MM.1S (cell line): ENCODE data around the gene PDYN.

Experiments used
- DNase-seq: peaks from one replicate; pipeline ENCODE4 v3.0.0-alpha.2; 2015
- H2AFZ ChIP-seq: fragments of 300-600 bp; sonication (generic); 2 replicates; pipeline ENCODE4 v1.6.0; 2016; ENCODE audit warnings: antibody characterized with exemption, low read length
- H3F3A ChIP-seq: fragments of 300-600 bp; sonication (generic); 2 replicates; pipeline ENCODE4 v1.6.1; 2016; ENCODE audit warnings: mild to moderate bottlenecking, antibody characterized with exemption, low read length, moderate library complexity, mixed read lengths; ENCODE audit not compliant: insufficient read depth
- H3K27ac ChIP-seq: fragments of 300-600 bp; sonication (generic); 2 replicates; pipeline ENCODE4 v1.5.1; 2016; ENCODE audit warnings: mild to moderate bottlenecking, low read length
- H3K27me3 ChIP-seq: fragments of 300-600 bp; sonication (generic); replicated peaks from 2 replicates; pipeline ENCODE4 v1.6.0; 2016; ENCODE audit warnings: low read length; ENCODE audit not compliant: insufficient read depth
- H3K36me3 ChIP-seq: fragments of 300-600 bp; sonication (generic); replicated peaks from 2 replicates; pipeline ENCODE4 v1.6.1; 2016; ENCODE audit warnings: mild to moderate bottlenecking, low read length, mixed read lengths; ENCODE audit not compliant: insufficient read depth
- H3K4me1 ChIP-seq: fragments of 300-600 bp; sonication (generic); 2 replicates; pipeline ENCODE4 v1.6.1; 2016; ENCODE audit warnings: low read length, mixed read lengths
- H3K4me2 ChIP-seq: fragments of 300-600 bp; sonication (generic); 2 replicates; pipeline ENCODE4 v1.6.0; 2016; ENCODE audit warnings: low read depth, low read length
- H3K4me3 ChIP-seq: fragments of 300-600 bp; sonication (generic); 2 replicates; pipeline ENCODE4 v1.5.1; 2016; ENCODE audit warnings: low read length, mixed read lengths
- H3K79me2 ChIP-seq: fragments of 300-600 bp; sonication (generic); 2 replicates; pipeline ENCODE4 v1.6.1; 2016; ENCODE audit warnings: mixed run types, low read length, mixed read lengths
- H3K9ac ChIP-seq: fragments of 300-600 bp; sonication (generic); 2 replicates; pipeline ENCODE4 v1.6.1; 2016; ENCODE audit warnings: low read length, mixed read lengths
- H3K9me2 ChIP-seq: fragments of 300-600 bp; sonication (generic); replicated peaks from 2 replicates; pipeline ENCODE4 v1.6.1; 2016; ENCODE audit warnings: mild to moderate bottlenecking, low read length, mixed read lengths; ENCODE audit not compliant: insufficient read depth
- H3K9me3 ChIP-seq: fragments of 300-600 bp; sonication (generic); replicated peaks from 2 replicates; pipeline ENCODE4 v1.6.1; 2016; ENCODE audit warnings: mild to moderate bottlenecking, low read length, mixed read lengths; ENCODE audit not compliant: insufficient read depth
- H4K20me1 ChIP-seq: fragments of 300-600 bp; sonication (generic); 2 replicates; pipeline ENCODE4 v1.6.1; 2016; ENCODE audit warnings: mild to moderate bottlenecking, low read length, moderate library complexity, mixed read lengths; ENCODE audit not compliant: insufficient read depth
- EZH2 ChIP-seq: fragments of 300-600 bp; sonication (generic); optimal IDR thresholded peaks from 2 replicates; pipeline ENCODE3; 2017; ENCODE audit warnings: low read depth, mild to moderate bottlenecking, antibody characterized with exemption, low read length, mixed read lengths
- EZH2phosphoT487 ChIP-seq: fragments of 300-600 bp; sonication (generic); IDR thresholded peaks from 2 replicates; pipeline ENCODE4 v1.6.1; 2018; ENCODE audit warnings: antibody characterized with exemption, low read length
- TF ChIP-seq, protein P1 (sequence below): fragments of 300-600 bp; sonication (generic); IDR thresholded peaks from 2 replicates; pipeline ENCODE4 v1.5.1; 2016; ENCODE audit warnings: antibody characterized with exemption, low read length, mixed read lengths

Gene PDYN

DNA sequence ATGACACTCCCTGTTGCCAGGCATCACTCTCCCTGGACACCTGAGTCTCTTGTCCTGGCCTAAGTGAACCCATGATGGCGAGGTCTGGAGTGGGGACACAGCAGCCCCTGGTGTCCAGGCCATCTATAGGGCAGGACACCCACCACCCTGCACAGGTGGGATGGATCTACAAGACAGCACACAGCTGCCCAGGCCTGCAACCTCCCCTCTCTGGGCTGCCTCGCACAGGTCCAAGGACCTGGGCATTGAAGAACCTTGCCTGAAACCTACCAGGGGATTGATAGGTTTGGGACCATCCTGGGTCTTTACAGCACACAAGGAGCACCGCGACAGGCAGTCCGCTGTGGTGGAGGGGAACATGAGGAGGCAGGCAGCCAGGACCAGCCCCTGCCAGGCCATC lies 11.2 kb downstream of the PDYN start:
- Histone ChIP-seq H3F3A (no peaks in the 10 kb centered on the region), H3K9ac (no peak overlapping the region), H3K79me2 (no peaks in the 10 kb centered on the region), H3K36me3 (no peaks in the 10 kb centered on the region), H3K4me1 (no peaks in the 10 kb centered on the region), H3K4me3 (no peak overlapping the region), H3K4me2 (no peak overlapping the region), H3K9me3 (no peaks in the 10 kb centered on the region), H3K9me2 (no peaks in the 10 kb centered on the region), H2AFZ (no peak overlapping the region), H4K20me1 (no peaks in the 10 kb centered on the region), H3K27ac (no peak overlapping the region), H3K27me3 (no peaks in the 10 kb centered on the region)
- TF ChIP-seq EZH2 (no peak), EZH2phosphoT487 (no peak)
- TF ChIP-seq, protein P1, sequence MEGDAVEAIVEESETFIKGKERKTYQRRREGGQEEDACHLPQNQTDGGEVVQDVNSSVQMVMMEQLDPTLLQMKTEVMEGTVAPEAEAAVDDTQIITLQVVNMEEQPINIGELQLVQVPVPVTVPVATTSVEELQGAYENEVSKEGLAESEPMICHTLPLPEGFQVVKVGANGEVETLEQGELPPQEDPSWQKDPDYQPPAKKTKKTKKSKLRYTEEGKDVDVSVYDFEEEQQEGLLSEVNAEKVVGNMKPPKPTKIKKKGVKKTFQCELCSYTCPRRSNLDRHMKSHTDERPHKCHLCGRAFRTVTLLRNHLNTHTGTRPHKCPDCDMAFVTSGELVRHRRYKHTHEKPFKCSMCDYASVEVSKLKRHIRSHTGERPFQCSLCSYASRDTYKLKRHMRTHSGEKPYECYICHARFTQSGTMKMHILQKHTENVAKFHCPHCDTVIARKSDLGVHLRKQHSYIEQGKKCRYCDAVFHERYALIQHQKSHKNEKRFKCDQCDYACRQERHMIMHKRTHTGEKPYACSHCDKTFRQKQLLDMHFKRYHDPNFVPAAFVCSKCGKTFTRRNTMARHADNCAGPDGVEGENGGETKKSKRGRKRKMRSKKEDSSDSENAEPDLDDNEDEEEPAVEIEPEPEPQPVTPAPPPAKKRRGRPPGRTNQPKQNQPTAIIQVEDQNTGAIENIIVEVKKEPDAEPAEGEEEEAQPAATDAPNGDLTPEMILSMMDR: no peak
- DNase-seq: no peak

DNA sequence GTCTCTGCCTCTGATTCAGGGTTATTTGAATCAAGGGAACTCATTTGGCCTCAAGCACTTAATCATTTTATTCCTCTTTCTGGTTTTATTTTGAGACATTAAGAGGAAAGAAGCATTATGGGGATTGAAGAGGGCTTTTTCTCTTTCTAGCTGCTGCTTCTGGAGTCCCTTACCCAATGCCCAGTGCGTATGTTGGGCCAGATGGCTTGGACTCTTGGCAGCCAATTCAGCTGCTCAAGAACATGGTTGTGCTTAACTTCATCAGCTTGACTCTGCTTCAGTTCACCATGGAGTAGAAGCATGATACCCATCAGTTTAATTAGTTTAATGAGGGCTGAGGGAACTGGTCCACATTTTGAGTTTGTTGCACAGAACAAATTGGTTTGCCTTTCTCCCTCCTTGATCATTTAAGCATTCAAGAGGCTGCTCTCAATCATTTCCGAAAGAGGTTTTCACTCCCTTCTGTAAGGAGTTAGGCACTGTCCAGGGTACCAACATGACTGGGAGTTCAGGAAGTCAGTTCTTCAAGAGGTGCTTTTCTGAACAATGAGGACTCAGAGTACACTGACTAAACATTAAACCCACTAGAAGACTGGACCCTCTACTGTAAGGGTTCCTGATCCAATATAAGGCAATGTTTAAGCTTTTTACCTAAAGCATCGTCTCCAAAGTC lies 14.6 kb downstream of the PDYN start:
- Histone ChIP-seq H3K27me3 (no peaks in the 10 kb centered on the region), H3K4me3 (no peak overlapping the region), H4K20me1 (no peaks in the 10 kb centered on the region), H3F3A (no peaks in the 10 kb centered on the region), H3K27ac (no peak overlapping the region), H3K4me2 (no peak overlapping the region), H3K9ac (no peak overlapping the region), H3K36me3 (no peaks in the 10 kb centered on the region), H3K9me2 (no peaks in the 10 kb centered on the region), H3K4me1 (no peaks in the 10 kb centered on the region), H3K9me3 (no peaks in the 10 kb centered on the region), H2AFZ (no peak overlapping the region), H3K79me2 (no peaks in the 10 kb centered on the region)
- no peak for DNase-seq
- no peak for TF ChIP-seq EZH2
- TF ChIP-seq, protein P1: no peak
- no peak for TF ChIP-seq EZH2phosphoT487

DNA sequence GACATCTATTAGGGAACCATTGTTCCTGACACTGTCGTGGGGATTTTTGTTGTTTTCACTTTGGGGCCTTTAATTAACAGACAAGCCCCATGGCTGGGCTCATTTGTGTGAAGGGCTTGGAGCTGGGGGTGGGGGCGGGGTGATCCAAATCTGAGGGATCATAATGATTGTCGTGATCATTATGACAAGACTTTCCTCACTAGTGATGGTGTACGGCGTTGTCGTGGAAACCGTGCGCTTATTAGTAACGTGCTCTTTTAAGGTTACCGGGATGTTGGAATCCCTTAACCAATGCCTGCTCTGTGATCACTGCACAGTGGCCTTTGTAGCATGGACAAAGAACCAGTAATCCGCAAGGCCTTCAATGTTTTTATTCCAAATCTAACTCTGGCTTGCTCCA lies 18.6 kb downstream of the PDYN start:
- Histone ChIP-seq H3K36me3 (no peaks in the 10 kb centered on the region), H3K27ac (no peak overlapping the region), H3K9me2 (no peaks in the 10 kb centered on the region), H3K9ac (no peak overlapping the region), H3F3A (no peaks in the 10 kb centered on the region), H4K20me1 (no peaks in the 10 kb centered on the region), H2AFZ (no peak overlapping the region), H3K4me1 (no peaks in the 10 kb centered on the region), H3K4me3 (no peak overlapping the region), H3K27me3 (no peaks in the 10 kb centered on the region), H3K79me2 (no peaks in the 10 kb centered on the region), H3K4me2 (no peak overlapping the region), H3K9me3 (no peaks in the 10 kb centered on the region)
- TF ChIP-seq EZH2phosphoT487 (no peak), EZH2 (no peak)
- TF ChIP-seq, protein P1: no peak
- DNase-seq: no peak
